AG10803 (cell line): ENCODE data around the gene SLC35G1.
A peak's percentile ranks its signal among the peaks of the same experiment; 100 is the strongest.

Experiments
- DNase-seq: peaks from one replicate; pipeline ENCODE4 v3.0.0; 2010; ENCODE audit warnings: low read depth
- H3K4me3 ChIP-seq: 2 replicates; pipeline ENCODE4 v1.5.1; 2011; ENCODE audit warnings: mild to moderate bottlenecking, low read length, control low read depth
- CTCF ChIP-seq: conservative IDR thresholded peaks from 2 replicates; pipeline ENCODE4 v1.5.1; 2011; ENCODE audit warnings: mild to moderate bottlenecking, low read length, control low read depth, inconsistent platforms

SLC35G1 gene

GRCh38 chr10:93917821-93918220 lies 24.0 kb downstream of the SLC35G1 start:
- no peak for TF ChIP-seq CTCF
- no peak overlapping the region for H3K4me3 ChIP-seq
- DNase-seq = no peak

DNA sequence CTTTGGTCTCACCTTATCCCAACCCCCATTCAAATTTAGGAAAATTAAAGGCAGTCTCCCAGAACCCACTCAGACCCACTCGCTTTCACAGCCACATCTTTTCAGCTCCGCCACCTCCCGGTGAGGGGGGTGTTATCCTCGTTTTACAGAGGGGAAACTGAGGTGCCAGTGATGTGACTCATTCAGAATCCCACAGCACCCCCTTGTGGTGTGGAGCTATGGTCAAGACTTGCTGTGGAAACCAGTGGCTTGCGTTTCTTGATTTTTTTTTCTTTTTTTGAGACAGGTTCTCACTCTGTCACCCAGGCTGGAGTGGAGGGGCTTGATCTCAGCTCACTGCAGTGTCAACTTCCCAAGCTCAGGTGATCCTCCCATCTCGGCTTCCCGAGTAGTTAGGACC lies 27.6 kb downstream of the SLC35G1 start:
- no peak overlapping the region for H3K4me3 ChIP-seq
- DNase-seq = no peak
- TF ChIP-seq CTCF = peak; percentile 26; the same call in 1 of the 2 replicates

- DNase-seq = peak; percentile 11
- TF ChIP-seq CTCF = no peak
- no peak overlapping the region for H3K4me3 ChIP-seq
These were observed 32.8 kb downstream of the SLC35G1 start for GRCh38 chr10:93926613-93927012.

- no peak overlapping the region for H3K4me3 ChIP-seq
- TF ChIP-seq CTCF = no peak
- no peak for DNase-seq
These were observed 44.4 kb downstream of the SLC35G1 start for GRCh38 chr10:93938140-93938539.

DNA sequence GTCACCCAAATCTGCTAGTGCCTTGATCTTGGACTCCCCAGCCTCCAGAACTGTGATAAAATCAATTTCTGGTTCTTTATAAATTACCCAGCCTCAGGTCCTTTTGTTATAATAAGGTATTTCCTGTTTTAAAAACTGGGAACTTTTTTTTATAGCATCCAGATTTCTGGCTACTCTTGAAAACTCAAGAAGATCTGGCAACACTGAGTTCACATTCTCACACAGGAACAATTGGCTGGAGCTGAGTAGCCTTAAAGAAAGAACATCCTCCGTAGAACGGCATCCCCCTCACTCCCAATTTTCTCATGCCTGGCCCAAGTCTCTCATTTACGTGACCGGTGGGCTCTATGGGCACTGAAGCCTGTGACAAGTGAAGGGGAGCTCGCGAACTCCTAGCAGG lies 47.1 kb downstream of the SLC35G1 start:
- no peak for TF ChIP-seq CTCF
- H3K4me3 ChIP-seq = no peak overlapping the region
- DNase-seq = no peak

GRCh38 chr10:93941606-93942005 lies 47.8 kb downstream of the SLC35G1 start:
- no peak overlapping the region for H3K4me3 ChIP-seq
- no peak for TF ChIP-seq CTCF
- no peak for DNase-seq

GRCh38 chr10:93945819-93946218 lies 52.0 kb downstream of the SLC35G1 start:
- no peak for TF ChIP-seq CTCF
- peak; percentile 23 for DNase-seq
- no peak overlapping the region for H3K4me3 ChIP-seq
